Effector memory CD4-positive, alpha-beta T cell (primary cell): Measurements from ENCODE around the gene TOGARAM2.
A peak's percentile ranks its signal among the peaks of the same experiment; 100 is the strongest.

Experiments used
- DNase-seq, 3 donors: peaks; one replicate each; pipeline ENCODE4 v3.0.0-alpha.2; 2020
- H3K27ac ChIP-seq: 2 replicates; pipeline ENCODE4 v1.7.0; 2013; ENCODE audit warnings: mild to moderate bottlenecking, low read length, moderate library complexity; ENCODE audit not compliant: insufficient read depth, poor library complexity, severe bottlenecking
- H3K27me3 ChIP-seq: replicated peaks from 2 replicates; pipeline ENCODE4 v1.7.0; 2013; ENCODE audit warnings: mild to moderate bottlenecking, low read length; ENCODE audit not compliant: insufficient read depth, control insufficient read depth, poor library complexity, severe bottlenecking
- H3K36me3 ChIP-seq: 2 replicates; pipeline ENCODE4 v1.7.0; 2013; ENCODE audit warnings: mild to moderate bottlenecking, low read length, moderate library complexity; ENCODE audit not compliant: control insufficient read depth, insufficient read depth
- H3K4me1 ChIP-seq: 2 replicates; pipeline ENCODE4 v1.7.0; 2013; ENCODE audit warnings: low read length, mild to moderate bottlenecking; ENCODE audit not compliant: control insufficient read depth, insufficient read depth, poor library complexity, severe bottlenecking
- H3K4me3 ChIP-seq: 2 replicates; pipeline ENCODE4 v1.7.0; 2013; ENCODE audit warnings: low read length, low read depth, mild to moderate bottlenecking; ENCODE audit not compliant: insufficient read depth, poor library complexity, severe bottlenecking
- H3K9me3 ChIP-seq: 2 replicates; pipeline ENCODE4 v1.7.0; 2013; ENCODE audit warnings: mild to moderate bottlenecking, low read length, moderate library complexity; ENCODE audit not compliant: control insufficient read depth

Gene TOGARAM2

DNA sequence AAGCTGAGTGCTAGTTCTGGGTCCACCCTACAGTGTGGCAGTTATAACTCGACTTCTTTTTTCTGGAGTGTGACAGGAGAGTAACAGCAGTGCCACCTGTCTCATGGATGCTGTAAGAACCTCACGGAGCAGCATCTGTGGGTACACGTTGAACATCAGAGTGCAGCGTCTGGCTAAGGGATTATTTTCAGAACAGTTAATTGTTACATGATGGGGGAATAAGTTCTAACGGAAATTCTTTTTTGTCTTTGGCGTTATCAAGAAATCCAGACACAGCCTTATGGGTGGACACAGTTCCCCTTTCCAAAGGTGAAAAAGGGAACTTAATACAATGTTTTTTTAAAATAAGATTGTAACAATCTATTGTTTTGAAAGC, 28.3 kb upstream of the TOGARAM2 start:
- Histone ChIP-seq H3K9me3 (no peaks in the 10 kb centered on the region), H3K27me3 (no peaks in the 10 kb centered on the region), H3K4me3 (no peak overlapping the region), H3K27ac (no peak overlapping the region), H3K4me1 (no peaks in the 10 kb centered on the region), H3K36me3 (peaks cover 7% of the 10 kb centered on the region)
- DNase-seq = no peak

DNA sequence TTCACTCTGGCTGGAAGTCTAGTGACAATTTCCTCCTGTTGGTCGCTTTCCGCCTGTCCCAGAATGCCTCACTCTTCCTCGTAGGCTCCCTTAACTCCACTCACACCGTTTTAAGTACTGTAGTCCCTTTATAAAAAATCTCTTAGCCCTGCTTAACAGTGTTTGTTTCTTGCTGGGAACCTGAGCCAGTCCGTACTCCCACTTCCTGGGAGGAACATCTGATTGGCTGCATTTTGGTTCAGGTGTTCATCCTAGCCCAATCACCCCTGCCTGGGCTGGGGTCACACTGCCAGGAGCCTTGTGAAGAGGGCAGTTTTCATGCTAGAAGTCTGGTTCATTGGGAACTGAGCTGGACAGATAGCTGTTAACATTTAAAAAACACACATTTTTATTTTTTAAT, 25.6 kb upstream of the TOGARAM2 start:
- peaks cover 4% of the 10 kb centered on the region for H3K4me1 ChIP-seq
- no peak for DNase-seq
- H3K9me3 ChIP-seq = no peaks in the 10 kb centered on the region
- no peak overlapping the region for H3K4me3 ChIP-seq
- no peaks in the 10 kb centered on the region for H3K27me3 ChIP-seq
- H3K27ac ChIP-seq = no peak overlapping the region
- no peaks in the 10 kb centered on the region for H3K36me3 ChIP-seq

DNA sequence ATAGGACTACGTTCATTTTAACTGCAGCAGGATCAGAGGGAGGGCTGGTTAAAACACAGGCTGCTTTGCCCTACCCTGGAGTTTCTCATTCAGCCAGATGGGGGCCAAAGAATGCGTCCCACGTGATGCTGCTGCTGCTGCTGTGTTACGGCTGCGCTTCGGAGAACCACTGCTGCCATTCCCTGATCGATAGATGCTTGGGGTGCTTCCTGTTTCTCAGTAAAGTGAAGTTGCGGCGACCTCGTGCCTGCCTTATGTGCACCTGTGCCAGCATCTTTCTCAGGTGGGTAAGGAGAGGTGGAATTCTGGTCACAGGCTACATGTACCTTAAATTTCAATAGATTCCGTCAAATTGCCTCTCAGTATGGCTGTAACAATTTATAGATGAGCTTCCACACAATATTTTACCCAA, 24.7 kb upstream of the TOGARAM2 start:
- no peaks in the 10 kb centered on the region for H3K36me3 ChIP-seq
- peak overlapping the region; percentile 1 for H3K4me3 ChIP-seq

DNA sequence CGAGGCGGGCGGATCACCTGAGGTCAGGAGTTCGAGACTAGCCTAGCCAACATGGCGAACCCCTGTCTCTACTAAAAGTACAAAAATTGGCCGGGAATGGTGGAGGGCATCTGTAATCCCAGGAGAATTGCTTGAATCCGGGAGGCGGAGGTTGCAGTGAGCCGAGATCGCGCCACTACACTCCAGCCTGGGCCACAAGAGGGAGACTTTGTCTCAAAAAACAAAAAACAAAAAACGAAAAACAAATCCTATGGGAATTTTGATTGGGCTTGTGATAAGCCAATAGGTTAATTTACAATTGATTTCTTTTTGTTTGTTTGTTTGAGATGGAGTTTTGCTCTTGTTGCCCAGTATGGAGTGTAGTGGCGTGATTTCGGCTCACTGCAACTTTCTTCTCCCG, 24.2 kb upstream of the TOGARAM2 start:
- DNase-seq = no peak
- Histone ChIP-seq H3K27ac (no peak overlapping the region), H3K9me3 (no peaks in the 10 kb centered on the region), H3K4me3 (no peak overlapping the region), H3K27me3 (no peaks in the 10 kb centered on the region), H3K36me3 (no peaks in the 10 kb centered on the region), H3K4me1 (peaks cover 4% of the 10 kb centered on the region)

More for the DNA sequence above, 24.7 kb upstream of the TOGARAM2 start:
- peak in 2 of 3 donors; percentile 43 to 50 for DNase-seq
- no peaks in the 10 kb centered on the region for H3K27me3 ChIP-seq
- H3K4me1 ChIP-seq = peaks cover 4% of the 10 kb centered on the region
- no peak overlapping the region for H3K27ac ChIP-seq
- no peaks in the 10 kb centered on the region for H3K9me3 ChIP-seq

DNA sequence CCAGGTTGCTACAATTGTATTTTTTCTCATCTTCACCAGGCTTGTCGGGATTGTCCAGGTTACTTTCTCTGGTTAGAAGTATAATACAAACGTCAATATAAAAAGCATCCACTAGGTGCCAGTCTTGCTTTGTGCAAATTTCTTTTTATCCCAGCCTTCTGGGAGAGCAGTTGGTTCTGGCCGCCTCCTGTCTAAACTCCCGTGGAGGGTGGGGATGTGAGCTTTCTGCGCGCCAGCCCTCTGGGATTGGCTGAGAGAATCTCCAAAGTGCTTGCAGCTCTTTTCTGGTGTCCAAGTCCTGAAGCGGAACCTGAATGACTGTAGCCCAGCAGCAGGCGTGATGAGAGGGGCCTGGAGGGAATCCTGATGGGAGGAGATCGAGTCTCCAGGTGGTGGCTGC, 22.4 kb upstream of the TOGARAM2 start:
- Histone ChIP-seq H3K9me3 (no peaks in the 10 kb centered on the region), H3K36me3 (no peaks in the 10 kb centered on the region), H3K4me1 (peaks cover 4% of the 10 kb centered on the region), H3K4me3 (no peak overlapping the region), H3K27me3 (no peaks in the 10 kb centered on the region), H3K27ac (no peak overlapping the region)
- DNase-seq = peak in 1 of 3 donors; percentile 9

DNA sequence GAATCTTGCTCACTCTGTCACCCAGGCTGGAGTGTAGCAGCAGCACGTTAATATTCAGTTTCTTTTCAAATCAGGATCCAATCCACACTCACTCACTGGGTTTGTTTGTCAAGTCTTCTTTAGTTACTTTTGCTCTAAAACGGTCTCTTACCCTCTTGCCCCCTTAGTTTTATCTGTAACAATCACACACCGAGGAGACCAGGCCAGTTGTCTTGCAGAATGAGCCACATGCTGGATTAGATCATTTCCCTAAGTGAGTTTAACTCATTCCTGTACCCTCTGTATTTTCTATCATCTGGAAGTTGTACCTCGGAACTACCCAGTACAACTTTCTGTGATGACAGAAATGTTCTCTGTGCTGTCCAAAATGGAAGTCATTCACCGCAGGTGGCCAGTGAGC, 20.7 kb upstream of the TOGARAM2 start:
- Histone ChIP-seq H3K27me3 (no peaks in the 10 kb centered on the region), H3K27ac (no peak overlapping the region), H3K36me3 (no peaks in the 10 kb centered on the region), H3K9me3 (no peaks in the 10 kb centered on the region), H3K4me1 (peaks cover 4% of the 10 kb centered on the region), H3K4me3 (no peak overlapping the region)
- no peak for DNase-seq

DNA sequence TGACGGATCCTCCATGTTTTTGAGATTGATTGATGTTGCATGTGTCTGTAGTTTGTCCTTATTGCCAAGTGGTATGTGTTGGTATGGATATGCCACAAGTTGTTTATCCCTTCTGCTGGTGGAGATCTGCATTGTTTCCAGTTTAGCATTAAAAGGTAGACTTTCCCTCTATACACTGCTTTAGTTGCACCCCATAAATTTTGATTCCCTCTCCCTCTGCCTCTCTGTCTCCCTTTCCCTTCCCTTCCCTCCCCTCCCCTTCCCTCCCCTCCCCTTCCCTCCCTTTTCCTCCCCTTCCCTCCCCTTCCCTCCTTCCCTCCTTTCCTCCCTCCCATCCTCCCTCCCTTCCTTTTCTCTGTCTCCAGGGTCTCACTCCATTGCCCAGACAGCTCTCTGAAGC, 18.6 kb upstream of the TOGARAM2 start:
- H3K27me3 ChIP-seq = no peaks in the 10 kb centered on the region
- H3K9me3 ChIP-seq = no peaks in the 10 kb centered on the region
- H3K36me3 ChIP-seq = no peaks in the 10 kb centered on the region
- no peak overlapping the region for H3K27ac ChIP-seq
- peaks cover 4% of the 10 kb centered on the region for H3K4me1 ChIP-seq
- no peak overlapping the region for H3K4me3 ChIP-seq
- DNase-seq = no peak

DNA sequence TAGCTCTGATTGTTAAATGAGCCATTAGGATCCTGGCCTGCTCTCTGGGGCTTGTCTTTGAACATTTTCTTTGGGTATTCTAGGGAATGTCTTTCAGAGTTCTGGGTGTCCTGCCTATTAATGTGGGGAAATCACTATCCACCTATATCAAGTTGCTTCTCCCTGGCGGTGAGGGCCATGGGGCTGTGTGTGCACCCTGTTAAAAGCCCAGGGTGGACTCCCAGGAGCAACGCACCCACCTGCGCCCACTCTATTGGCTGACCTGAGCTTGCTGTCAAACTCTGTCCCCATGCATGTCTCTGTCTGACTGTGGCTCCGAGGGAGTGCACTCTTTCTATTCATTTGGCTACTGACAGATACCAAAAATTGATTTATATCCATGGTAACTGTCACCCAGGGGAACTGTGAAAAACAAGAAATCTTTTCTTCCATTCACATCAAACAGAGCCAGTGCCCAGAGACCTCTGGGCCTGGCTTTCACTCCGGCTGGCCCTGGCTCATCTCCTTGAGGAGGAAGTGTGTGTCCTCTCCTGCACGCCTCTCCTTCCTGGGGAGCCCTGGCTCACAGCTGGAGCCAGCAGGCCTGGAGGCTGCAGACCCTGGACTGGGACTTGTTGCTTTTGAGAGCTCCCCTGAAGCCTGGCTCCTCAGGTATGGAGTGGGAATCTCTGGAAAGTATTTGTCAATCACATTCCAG, 10.5 kb upstream of the TOGARAM2 start:
- Histone ChIP-seq H3K27ac (no peak overlapping the region), H3K27me3 (no peaks in the 10 kb centered on the region), H3K4me1 (peaks cover 5% of the 10 kb centered on the region), H3K36me3 (no peaks in the 10 kb centered on the region), H3K9me3 (no peaks in the 10 kb centered on the region), H3K4me3 (no peak overlapping the region)
- no peak for DNase-seq

DNA sequence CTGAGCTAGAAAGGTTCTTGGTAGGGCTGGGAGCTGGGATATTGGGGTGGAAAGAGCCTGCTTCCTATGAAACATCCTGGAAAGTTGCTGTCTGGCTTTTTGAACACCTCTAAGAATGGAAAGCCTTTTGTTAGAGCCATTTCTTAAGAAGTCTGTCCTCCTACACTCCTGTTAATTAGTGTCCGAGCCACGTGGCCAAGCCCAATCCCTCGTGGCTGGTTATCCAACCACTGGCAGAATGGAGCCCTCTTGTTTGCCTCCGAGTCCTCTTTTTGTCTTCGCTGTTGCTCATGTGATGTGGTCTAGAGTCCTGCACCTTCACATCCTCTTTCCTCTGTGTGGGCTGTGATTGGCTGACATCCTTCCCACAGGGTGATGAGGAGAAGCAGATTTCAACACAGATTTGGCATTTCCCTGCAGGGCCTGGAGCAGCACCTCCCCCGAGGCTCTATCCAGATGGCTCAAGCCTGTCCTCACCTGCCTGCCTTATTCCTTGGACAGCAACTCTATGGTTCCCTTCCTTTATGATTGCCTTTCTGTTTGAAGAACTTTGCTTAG, 8.2 kb upstream of the TOGARAM2 start:
- Histone ChIP-seq H3K36me3 (no peaks in the 10 kb centered on the region), H3K27me3 (no peaks in the 10 kb centered on the region)
- no peak for DNase-seq

DNA sequence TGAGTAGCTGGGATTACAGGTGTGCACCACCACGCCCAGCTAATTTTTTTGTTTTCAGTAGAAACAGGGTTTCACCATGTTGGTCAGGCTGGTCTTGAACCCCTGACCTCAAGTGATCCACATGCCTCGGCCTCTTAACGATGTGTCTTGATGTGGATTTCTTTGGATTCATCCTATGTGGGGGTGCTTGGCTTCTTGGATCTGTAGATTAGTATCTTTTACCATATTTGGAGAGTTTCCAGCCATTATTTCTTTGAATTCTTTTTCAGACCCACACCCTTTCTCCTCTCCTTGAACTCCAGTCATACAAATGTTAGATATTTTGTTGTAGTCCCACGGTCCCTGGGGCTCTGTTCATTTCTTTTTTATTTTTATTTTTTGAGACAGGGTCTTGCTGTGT, 6.8 kb upstream of the TOGARAM2 start:
- Histone ChIP-seq H3K36me3 (no peaks in the 10 kb centered on the region), H3K27me3 (no peaks in the 10 kb centered on the region), H3K4me1 (peaks cover 5% of the 10 kb centered on the region), H3K27ac (no peak overlapping the region), H3K4me3 (no peak overlapping the region), H3K9me3 (no peaks in the 10 kb centered on the region)
- no peak for DNase-seq

More for the DNA sequence above, 8.2 kb upstream of the TOGARAM2 start:
- Histone ChIP-seq H3K27ac (no peak overlapping the region), H3K9me3 (no peaks in the 10 kb centered on the region), H3K4me3 (no peak overlapping the region), H3K4me1 (peaks cover 5% of the 10 kb centered on the region)
